Kidney (tissue), 14 donors: ENCODE data around the gene SPATA24. TPM values are rescaled to one million over a fixed set of nuclear protein-coding genes. Genes with fewer than 3 reads are reported as not detected.
"Not testable (repeated sequence)": the region's sequence is repeated elsewhere in the genome, so short reads cannot be mapped to it uniquely, and the experiment has no call there.

Experiments used
- DNase-seq, 5 donors: peaks; one replicate each; pipeline ENCODE4 v3.0.0-alpha.2; 2013 to 2020
- FAIRE-seq: peaks from 2 replicates; lab custom pipeline; 2012; peaks lifted over from hg19 to GRCh38; lab: Jason Lieb, UNC
- H3K27ac ChIP-seq, 2 donors: one replicate each; pipeline ENCODE4 v1.7.0; 2013; ENCODE audit warnings: low read depth in 2 of 2, low read length in 2 of 2, inconsistent platforms in 1 of 2
- H3K27me3 ChIP-seq: one replicate; pipeline ENCODE4 v1.7.1; 2013; ENCODE audit warnings: low read length, inconsistent platforms; ENCODE audit not compliant: control insufficient read depth, insufficient read depth
- H3K36me3 ChIP-seq, 3 donors: one replicate each; pipeline versions ENCODE4 v1.7.0 to v1.7.1; 2013; ENCODE audit warnings: low read length in 3 of 3, control low read depth in 1 of 3, inconsistent platforms in 1 of 3; ENCODE audit not compliant: insufficient read depth in 3 of 3, control insufficient read depth in 2 of 3
- H3K4me1 ChIP-seq, 3 donors: one replicate each; pipeline versions ENCODE4 v1.7.0 to v1.7.1; 2013; ENCODE audit warnings: low read length in 3 of 3, inconsistent platforms in 1 of 3, low read depth in 1 of 3; ENCODE audit not compliant: control insufficient read depth in 2 of 3, insufficient read depth in 2 of 3
- H3K4me3 ChIP-seq, 3 donors: one replicate each; pipeline versions ENCODE4 v1.7.0 to v1.8.1; 2013; ENCODE audit warnings: low read length in 3 of 3, control low read depth in 1 of 3, inconsistent platforms in 1 of 3
- H3K9ac ChIP-seq, 3 donors: one replicate each; pipeline versions ENCODE4 v1.7.0 to v1.7.1; 2013; ENCODE audit warnings: low read length in 3 of 3, control low read depth in 1 of 3, inconsistent platforms in 1 of 3
- H3K9me3 ChIP-seq, 3 donors: one replicate each; pipeline versions ENCODE4 v1.7.0 to v1.7.1; 2013; ENCODE audit warnings: low read length in 3 of 3, control low read depth in 1 of 3, inconsistent platforms in 1 of 3; ENCODE audit not compliant: control insufficient read depth in 2 of 3, insufficient read depth in 1 of 3
- intact Hi-C: fragments of 100-400 bp; cut with DNase I; formaldehyde crosslinking; loops from one replicate; pipeline ENCODE4 v1.11.1; 2022
- polyA plus RNA-seq: library from polyadenylated mRNA; stranded (reverse); fragments of 350-450 nt; fragmentation: Illumina TruSeq; extraction: RNeasy Lipid Tissue Mini Kit (QIAGEN cat#74804); gene quantifications from one replicate; pipeline ENCODE4 v1.2.3, GENCODE V29; 2014; ENCODE audit warnings: low read depth, low replicate concordance; ENCODE audit not compliant: insufficient read depth
- total RNA-seq: library from RNA; stranded (reverse); fragmentation: NEBNext Ultra II Directional; extraction: Animal tissue kit (Norgen Biotek cat#: 25700); gene quantifications from one replicate; pipeline ENCODE4 v1.2.1, GENCODE V29; 2021
- TF ChIP-seq, protein P1 (sequence below): IDR thresholded peaks from 3 replicates; pipeline ENCODE4 v1.5.1; 2012; ENCODE audit warnings: mild to moderate bottlenecking, moderate library complexity, borderline replicate concordance; ENCODE audit not compliant: insufficient read depth; ENCODE audit errors: extremely low read depth
- donor health status: control.
- donor health status: control.
- donor health status: control.
- donor health status: control.
- donor health status: control.
- donor health status: DM: yes; HTN: yes; CAD: no.
- donor health status: Normal renal cell carcinoma (clear cell type).

SPATA24 gene
- total and polyA plus RNA-seq, 2 donors from 2014 or later: 6.8 to 21.6 TPM

DNA sequence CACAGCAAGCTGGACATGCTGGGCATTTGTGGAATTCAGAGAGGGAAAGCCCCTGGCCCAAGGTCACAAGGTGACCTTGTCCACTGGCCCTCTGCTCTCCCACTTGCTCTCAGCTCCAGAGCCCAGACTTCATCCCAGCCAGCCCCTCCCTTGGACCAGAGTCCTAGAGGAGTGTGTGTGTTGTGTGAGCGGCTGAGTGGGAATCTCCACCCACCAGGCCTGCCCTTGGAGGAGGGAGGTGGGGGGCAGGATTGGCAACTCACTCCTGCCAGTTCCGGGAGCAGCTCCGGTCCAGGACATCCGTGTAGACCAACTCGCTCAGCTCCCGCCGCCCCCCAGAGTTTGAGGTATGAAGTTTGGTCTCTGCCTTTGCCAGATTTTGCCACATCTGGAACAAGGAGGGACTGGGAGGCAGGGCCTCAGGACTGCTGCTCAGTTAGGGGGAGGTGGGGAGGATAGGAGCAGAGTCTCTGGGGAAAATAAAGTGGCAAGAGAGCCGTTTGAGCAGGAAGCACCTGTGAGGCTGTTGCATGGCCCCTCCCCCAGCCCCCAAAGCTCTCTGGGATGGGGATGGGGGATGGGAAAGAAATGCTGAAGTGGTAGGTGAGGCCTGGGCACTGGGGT is 15.6 kb downstream of the SPATA24 start:
- H3K4me3 ChIP-seq: peak overlapping the region in 2 of 3 donors; percentile 22 to 29
- H3K9me3 ChIP-seq: no peaks in the 10 kb centered on the region
- H3K9ac ChIP-seq: no peak overlapping the region
- FAIRE-seq: no peak
- H3K36me3 ChIP-seq: no peaks in the 10 kb centered on the region
- peaks cover 0 to 19% (median 16%) of the 10 kb centered on the region in 3 donors for H3K4me1 ChIP-seq
- peak overlapping the region in 1 of 2 donors; percentile 59 for H3K27ac ChIP-seq
- H3K27me3 ChIP-seq: no peaks in the 10 kb centered on the region
- TF ChIP-seq, protein P1, sequence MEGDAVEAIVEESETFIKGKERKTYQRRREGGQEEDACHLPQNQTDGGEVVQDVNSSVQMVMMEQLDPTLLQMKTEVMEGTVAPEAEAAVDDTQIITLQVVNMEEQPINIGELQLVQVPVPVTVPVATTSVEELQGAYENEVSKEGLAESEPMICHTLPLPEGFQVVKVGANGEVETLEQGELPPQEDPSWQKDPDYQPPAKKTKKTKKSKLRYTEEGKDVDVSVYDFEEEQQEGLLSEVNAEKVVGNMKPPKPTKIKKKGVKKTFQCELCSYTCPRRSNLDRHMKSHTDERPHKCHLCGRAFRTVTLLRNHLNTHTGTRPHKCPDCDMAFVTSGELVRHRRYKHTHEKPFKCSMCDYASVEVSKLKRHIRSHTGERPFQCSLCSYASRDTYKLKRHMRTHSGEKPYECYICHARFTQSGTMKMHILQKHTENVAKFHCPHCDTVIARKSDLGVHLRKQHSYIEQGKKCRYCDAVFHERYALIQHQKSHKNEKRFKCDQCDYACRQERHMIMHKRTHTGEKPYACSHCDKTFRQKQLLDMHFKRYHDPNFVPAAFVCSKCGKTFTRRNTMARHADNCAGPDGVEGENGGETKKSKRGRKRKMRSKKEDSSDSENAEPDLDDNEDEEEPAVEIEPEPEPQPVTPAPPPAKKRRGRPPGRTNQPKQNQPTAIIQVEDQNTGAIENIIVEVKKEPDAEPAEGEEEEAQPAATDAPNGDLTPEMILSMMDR: no peak
- DNase-seq: peak; percentile 33 to 89 (median 69)
- intact Hi-C loops: no loop called here

DNA sequence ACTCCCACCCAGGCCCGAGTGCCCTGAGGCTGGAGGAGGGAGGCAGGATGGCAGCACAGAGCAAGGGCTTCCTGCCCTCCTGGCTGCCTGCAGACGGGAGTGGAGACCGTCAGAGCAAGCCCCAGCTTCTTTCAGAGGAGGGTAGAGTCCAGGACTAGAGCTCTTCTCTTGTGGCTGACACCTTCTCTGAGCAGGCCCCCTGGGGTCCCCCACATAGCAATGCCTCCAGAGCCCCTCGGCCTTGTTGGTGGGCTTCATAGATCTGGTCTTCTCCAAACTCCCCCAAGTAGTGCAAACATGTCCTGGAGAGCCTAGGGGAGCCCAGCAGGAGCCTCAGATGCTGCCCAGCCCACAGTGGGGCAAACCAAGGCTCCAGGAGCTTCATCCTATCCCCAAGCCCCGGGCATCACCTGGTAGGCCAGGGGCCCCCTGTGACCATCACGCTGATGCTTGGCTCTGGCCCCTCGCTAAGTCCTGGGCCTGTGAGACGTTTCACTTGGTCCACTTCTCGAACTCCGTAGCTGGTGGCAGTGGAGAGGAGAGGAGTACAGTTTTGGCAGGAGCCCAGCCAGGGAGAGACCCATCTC is 16.2 kb downstream of the SPATA24 start:
- H3K9ac ChIP-seq: no peak overlapping the region
- intact Hi-C loops: no loop called here
- H3K36me3 ChIP-seq: no peaks in the 10 kb centered on the region
- FAIRE-seq (no peak), DNase-seq (no peak)
- no peaks in the 10 kb centered on the region for H3K9me3 ChIP-seq
- H3K4me1 ChIP-seq: peaks cover 0 to 18% (median 17%) of the 10 kb centered on the region in 3 donors
- H3K27ac ChIP-seq: no peak overlapping the region
- TF ChIP-seq, protein P1: no peak
- H3K4me3 ChIP-seq: no peak overlapping the region
- H3K27me3 ChIP-seq: no peaks in the 10 kb centered on the region

GRCh38 chr5:139386956-139387355 is 16.9 kb downstream of the SPATA24 start:
- H3K27ac ChIP-seq, FAIRE-seq, intact Hi-C loops, H3K27me3 ChIP-seq, H3K9me3 ChIP-seq, H3K4me3 ChIP-seq, H3K36me3 ChIP-seq, H3K9ac ChIP-seq: not testable (repeated sequence)
- peak in 1 of 5 donors; percentile 13 for DNase-seq
- H3K4me1 ChIP-seq: peaks cover 0 to 19% (median 19%) of the 10 kb centered on the region in 3 donors

DNA sequence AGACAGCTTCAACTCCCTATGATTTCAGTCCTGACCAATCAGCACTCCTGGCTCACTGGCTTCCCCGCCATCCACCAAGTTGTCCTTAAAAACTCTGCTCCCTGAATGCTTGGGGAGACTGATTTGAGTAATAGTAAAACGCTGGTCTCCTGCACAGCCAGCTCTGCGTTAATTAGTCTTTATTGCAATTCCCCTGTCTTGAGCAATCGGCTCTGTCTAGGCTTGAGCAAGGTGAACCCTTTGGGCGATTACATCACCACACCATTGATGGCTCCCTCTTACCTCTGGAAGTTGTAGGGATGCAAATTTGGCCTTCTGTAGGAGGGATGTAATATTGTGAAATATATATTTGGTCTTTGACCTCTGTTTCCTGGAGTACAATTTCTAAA is 17.8 kb downstream of the SPATA24 start:
- DNase-seq (peak in 1 of 5 donors; percentile 13), FAIRE-seq (no peak)
- intact Hi-C loops: no loop called here
- H3K9ac ChIP-seq: no peak overlapping the region
- no peaks in the 10 kb centered on the region for H3K9me3 ChIP-seq
- TF ChIP-seq, protein P1: no peak
- peaks cover 0 to 21% (median 19%) of the 10 kb centered on the region in 3 donors for H3K4me1 ChIP-seq
- no peak overlapping the region for H3K27ac ChIP-seq
- H3K4me3 ChIP-seq: no peak overlapping the region
- H3K36me3 ChIP-seq: no peaks in the 10 kb centered on the region
- H3K27me3 ChIP-seq: no peaks in the 10 kb centered on the region
